HG02943 (cell line): ENCODE data around the gene DRD1.
"Not testable (repeated sequence)": the region's sequence is repeated elsewhere in the genome, so short reads cannot be mapped to it uniquely, and the experiment has no call there.

Experiments used
- ATAC-seq: cut with Tn5 transposase; IDR thresholded peaks from one replicate; pipeline ENCODE4 v1.9.1; 2021; ENCODE audit warnings: mild to moderate bottlenecking, low read depth, moderate library complexity; ENCODE audit not compliant: unreplicated experiment

Gene DRD1

GRCh38 chr5:175436359-175436758, 7.6 kb downstream of the DRD1 start:
- no peak for ATAC-seq

GRCh38 chr5:175434800-175435199, 9.2 kb downstream of the DRD1 start:
- ATAC-seq = no peak

- no peak for ATAC-seq
These were observed 16.2 kb downstream of the DRD1 start for GRCh38 chr5:175427762-175428161.

- ATAC-seq = not testable (repeated sequence)
These were observed 19.4 kb downstream of the DRD1 start for GRCh38 chr5:175424594-175424993.

GRCh38 chr5:175422058-175422457, 21.9 kb downstream of the DRD1 start:
- ATAC-seq = no peak

- ATAC-seq = no peak
These were observed 23.6 kb downstream of the DRD1 start for GRCh38 chr5:175420383-175420782.

- ATAC-seq = no peak
These were observed 25.7 kb downstream of the DRD1 start for GRCh38 chr5:175418251-175418650.

- no peak for ATAC-seq
These were observed 26.6 kb downstream of the DRD1 start for GRCh38 chr5:175417384-175417783.

GRCh38 chr5:175415303-175415702, 28.7 kb downstream of the DRD1 start:
- no peak for ATAC-seq

GRCh38 chr5:175410926-175411325, 33.1 kb downstream of the DRD1 start:
- ATAC-seq = no peak

- no peak for ATAC-seq
These were observed 37.7 kb downstream of the DRD1 start for GRCh38 chr5:175406300-175406699.

- ATAC-seq = not testable (repeated sequence)
These were observed 46.2 kb downstream of the DRD1 start for GRCh38 chr5:175397590-175398297.

GRCh38 chr5:175395430-175395829, 48.6 kb downstream of the DRD1 start:
- not testable (repeated sequence) for ATAC-seq

GRCh38 chr5:175394601-175395000, 49.4 kb downstream of the DRD1 start:
- no peak for ATAC-seq

- ATAC-seq = no peak
These were observed 50.1 kb downstream of the DRD1 start for GRCh38 chr5:175393897-175394296.

- ATAC-seq = no peak
These were observed 51.7 kb downstream of the DRD1 start for GRCh38 chr5:175392236-175392635.

- ATAC-seq = no peak
These were observed 53.5 kb downstream of the DRD1 start for GRCh38 chr5:175390352-175391083.
